Left ventricle myocardium inferior (tissue), 1 donor: ENCODE data around the gene BABAM1. TPM values are rescaled to one million over a fixed set of nuclear protein-coding genes. Genes with fewer than 3 reads are reported as not detected.

Experiments used
- DNase-seq: peaks from one replicate; pipeline ENCODE4 v3.0.0-alpha.2; 2020
- H3K27ac ChIP-seq: fragments of 200-600 bp; replicated peaks from 2 replicates; pipeline ENCODE4 v1.8.0; 2021
- H3K27me3 ChIP-seq: fragments of 200-600 bp; 2 replicates; pipeline ENCODE4 v1.8.0; 2021; ENCODE audit warnings: low read depth
- H3K36me3 ChIP-seq: fragments of 200-600 bp; 2 replicates; pipeline ENCODE4 v1.8.0; 2021
- H3K4me1 ChIP-seq: fragments of 200-600 bp; 2 replicates; pipeline ENCODE4 v1.8.0; 2021
- H3K4me3 ChIP-seq: fragments of 200-600 bp; 2 replicates; pipeline ENCODE4 v1.8.0; 2021; ENCODE audit warnings: mild to moderate bottlenecking, moderate library complexity
- H3K9me3 ChIP-seq: fragments of 200-600 bp; replicated peaks from 2 replicates; pipeline ENCODE4 v1.8.0; 2021
- CTCF ChIP-seq: fragments of 200-600 bp; IDR thresholded peaks from 2 replicates; pipeline ENCODE4 v1.8.0; 2021; ENCODE audit warnings: antibody characterized with exemption, mild to moderate bottlenecking, borderline replicate concordance
- intact Hi-C: fragments of 100-400 bp; cut with micrococcal nuclease; formaldehyde crosslinking; loops from one replicate; pipeline ENCODE4 v1.11.0; 2022
- total RNA-seq: library from RNA; stranded (reverse); fragmentation: NEBNext Ultra II Directional; extraction: Animal tissue kit (Norgen Biotek cat#: 25700); gene quantifications from one replicate; pipeline ENCODE4 v1.2.1, GENCODE V29; 2021
- donor health status: DM: no; HTN: yes; CAD: no; lungs with severe emphysema.

BABAM1 gene
- total RNA-seq, 1 donor from 2014 or later = 72.7 TPM

DNA sequence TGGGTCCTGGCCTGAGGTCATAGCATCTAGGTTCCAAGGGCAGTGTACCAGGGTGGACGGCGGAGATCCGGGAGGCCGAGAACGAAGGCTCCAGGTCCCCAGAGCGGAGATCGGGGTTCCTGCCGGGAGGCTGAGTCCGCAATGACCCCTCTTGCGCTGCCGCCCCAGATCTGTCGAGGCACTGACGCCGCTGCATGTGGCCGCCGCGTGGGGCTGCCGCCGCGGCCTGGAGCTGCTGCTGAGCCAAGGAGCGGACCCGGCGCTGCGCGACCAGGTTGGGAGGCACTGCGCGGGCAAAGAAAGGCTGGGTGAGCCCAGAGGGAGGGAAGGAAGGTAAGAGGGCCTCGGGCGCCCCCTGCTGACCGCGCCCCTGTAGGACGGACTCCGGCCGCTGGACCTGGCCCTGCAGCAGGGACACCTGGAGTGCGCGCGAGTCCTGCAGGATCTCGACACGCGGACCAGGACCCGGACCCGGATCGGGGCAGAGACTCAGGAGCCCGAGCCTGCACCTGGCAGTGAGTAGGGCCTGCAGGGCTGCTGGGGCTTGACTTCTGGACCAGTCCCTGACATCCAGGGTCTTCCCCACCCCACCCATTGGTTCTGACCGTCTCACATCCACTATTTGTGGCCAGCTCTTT is 15.4 kb downstream of the BABAM1 start:
- DNase-seq = peak; percentile 81
- H3K4me3 ChIP-seq = peak overlapping the region; percentile 61
- TF ChIP-seq CTCF = peak; percentile 95
- peaks cover 31% of the 10 kb centered on the region for H3K27me3 ChIP-seq
- no peaks in the 10 kb centered on the region for H3K9me3 ChIP-seq
- intact Hi-C loops = loop anchor here (5.0 kb wide), 1 partner anchor 215 kb away; no protein-coding TSS in a partner anchor
- peaks cover 18% of the 10 kb centered on the region for H3K4me1 ChIP-seq
- H3K27ac ChIP-seq = no peak overlapping the region
- peaks cover 13% of the 10 kb centered on the region for H3K36me3 ChIP-seq

- H3K27ac ChIP-seq = no peak overlapping the region
- no peak for DNase-seq
- no peak overlapping the region for H3K4me3 ChIP-seq
- H3K36me3 ChIP-seq = peaks cover 4% of the 10 kb centered on the region
- peaks cover 31% of the 10 kb centered on the region for H3K27me3 ChIP-seq
- intact Hi-C loops = loop anchor here (5.0 kb wide), 1 partner anchor 216 kb away; no protein-coding TSS in a partner anchor
- H3K4me1 ChIP-seq = peaks cover 18% of the 10 kb centered on the region
- no peak for TF ChIP-seq CTCF
- no peaks in the 10 kb centered on the region for H3K9me3 ChIP-seq
These were observed 16.3 kb downstream of the BABAM1 start for GRCh38 chr19:17283504-17283996.

GRCh38 chr19:17285415-17286135 is 18.3 kb downstream of the BABAM1 start:
- DNase-seq = no peak
- Histone ChIP-seq H3K9me3 (no peaks in the 10 kb centered on the region), H3K27ac (no peak overlapping the region), H3K36me3 (no peaks in the 10 kb centered on the region), H3K4me1 (peaks cover 24% of the 10 kb centered on the region), H3K4me3 (no peak overlapping the region), H3K27me3 (peaks cover 31% of the 10 kb centered on the region)
- TF ChIP-seq CTCF = no peak
- intact Hi-C loops = no loop called here

- no peak for TF ChIP-seq CTCF
- Histone ChIP-seq H3K4me1 (peaks cover 22% of the 10 kb centered on the region), H3K9me3 (no peaks in the 10 kb centered on the region), H3K36me3 (no peaks in the 10 kb centered on the region), H3K4me3 (no peak overlapping the region), H3K27me3 (peaks cover 25% of the 10 kb centered on the region), H3K27ac (no peak overlapping the region)
- no peak for DNase-seq
- intact Hi-C loops = no loop called here
These were observed 19.0 kb downstream of the BABAM1 start for GRCh38 chr19:17286263-17286662.

- H3K4me1 ChIP-seq = peaks cover 17% of the 10 kb centered on the region
- intact Hi-C loops = no loop called here
- no peak overlapping the region for H3K27ac ChIP-seq
- TF ChIP-seq CTCF = no peak
- peaks cover 20% of the 10 kb centered on the region for H3K27me3 ChIP-seq
- DNase-seq = no peak
- H3K4me3 ChIP-seq = no peak overlapping the region
- H3K9me3 ChIP-seq = no peaks in the 10 kb centered on the region
- no peaks in the 10 kb centered on the region for H3K36me3 ChIP-seq
These were observed 19.5 kb downstream of the BABAM1 start for GRCh38 chr19:17286752-17287151.
